GM12801 (cell line): Measurements from ENCODE around the gene ZNF319.

ENCODE experiments used
- CTCF ChIP-seq: IDR thresholded peaks from one replicate; pipeline ENCODE4 v1.5.1; 2011; ENCODE audit warnings: control low read depth; ENCODE audit not compliant: insufficient read length; ENCODE audit errors: extremely low read depth

Gene ZNF319

GRCh38 chr16:57999971-58000705 is at the start of gene ZNF319:
Gene ZNF319 (minus strand): TSS chr16:58000672. CDS start chr16:57998265, 2,407 bp downstream.
- TF ChIP-seq CTCF = no peak

- TF ChIP-seq CTCF = no peak
These were observed 49.0 kb upstream of the ZNF319 start for GRCh38 chr16:58049232-58050185.

GRCh38 chr16:58048494-58049231 is 48.2 kb upstream of the ZNF319 start:
- TF ChIP-seq CTCF = no peak

GRCh38 chr16:58047557-58048348 is 47.3 kb upstream of the ZNF319 start:
- TF ChIP-seq CTCF = no peak

- TF ChIP-seq CTCF = no peak
These were observed 46.5 kb upstream of the ZNF319 start for GRCh38 chr16:58046936-58047335.

GRCh38 chr16:58046054-58046881 is 45.8 kb upstream of the ZNF319 start:
- TF ChIP-seq CTCF = no peak
